ENCODE measurements around the gene YEATS4. TPM values are rescaled to one million over a fixed set of nuclear protein-coding genes. Genes with fewer than 3 reads are reported as not detected.

The YEATS4 gene
- total and polyA plus RNA-seq, 2 experiments from 2014 or later, result 64.7 to 90.5 TPM

GRCh38 chr12:69334158-69334557, 25.4 kb upstream of the YEATS4 start:
- H3F3A ChIP-seq (replicated peaks; ENCODE audit: low read depth), result 0 out of 2 replicates have a peak, but pooled peaks cover 4% of the 10 kb centered on the region
- H2AFZ ChIP-seq, result no peak overlapping the region
- no peaks in the 10 kb centered on the region for H3K36me3 ChIP-seq (ENCODE audit: insufficient read depth)
- H4K20me1 ChIP-seq (replicated peaks; ENCODE audit: insufficient read depth), result no peaks in the 10 kb centered on the region
- H3K36me3 Mint-ChIP-seq (ENCODE audit: low read depth), result no peaks in the 10 kb centered on the region
- no peaks in the 10 kb centered on the region for H3K27me3 ChIP-seq (ENCODE audit: insufficient read depth)
- H3K4me2 ChIP-seq, result no peak overlapping the region
- H3K4me3 Mint-ChIP-seq, result no peak overlapping the region
- H3K79me2 ChIP-seq (replicated peaks; ENCODE audit: insufficient read depth), result no peaks in the 10 kb centered on the region
- H3K27ac Mint-ChIP-seq, result no peak overlapping the region
- TF ChIP-seq, protein P1, sequence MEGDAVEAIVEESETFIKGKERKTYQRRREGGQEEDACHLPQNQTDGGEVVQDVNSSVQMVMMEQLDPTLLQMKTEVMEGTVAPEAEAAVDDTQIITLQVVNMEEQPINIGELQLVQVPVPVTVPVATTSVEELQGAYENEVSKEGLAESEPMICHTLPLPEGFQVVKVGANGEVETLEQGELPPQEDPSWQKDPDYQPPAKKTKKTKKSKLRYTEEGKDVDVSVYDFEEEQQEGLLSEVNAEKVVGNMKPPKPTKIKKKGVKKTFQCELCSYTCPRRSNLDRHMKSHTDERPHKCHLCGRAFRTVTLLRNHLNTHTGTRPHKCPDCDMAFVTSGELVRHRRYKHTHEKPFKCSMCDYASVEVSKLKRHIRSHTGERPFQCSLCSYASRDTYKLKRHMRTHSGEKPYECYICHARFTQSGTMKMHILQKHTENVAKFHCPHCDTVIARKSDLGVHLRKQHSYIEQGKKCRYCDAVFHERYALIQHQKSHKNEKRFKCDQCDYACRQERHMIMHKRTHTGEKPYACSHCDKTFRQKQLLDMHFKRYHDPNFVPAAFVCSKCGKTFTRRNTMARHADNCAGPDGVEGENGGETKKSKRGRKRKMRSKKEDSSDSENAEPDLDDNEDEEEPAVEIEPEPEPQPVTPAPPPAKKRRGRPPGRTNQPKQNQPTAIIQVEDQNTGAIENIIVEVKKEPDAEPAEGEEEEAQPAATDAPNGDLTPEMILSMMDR (conservative IDR thresholded peaks at IDR 0.05; ENCODE audit: low read depth in 2 of 2), result no peak
- TF ChIP-seq ZNF331 (CRISPR knock-in tag; IDR thresholded peaks at IDR 0.05; ENCODE audit: low read depth) (no peak), NANOG (IDR thresholded peaks at IDR 0.05; ENCODE audit: borderline replicate concordance) (no peak), JUNB (IDR thresholded peaks at IDR 0.05; ENCODE audit: unreplicated experiment) (no peak), EZH2 (IDR thresholded peaks at IDR 0.05; ENCODE audit: low read depth, unreplicated experiment) (no peak), EZH2phosphoT487 (IDR thresholded peaks at IDR 0.05; ENCODE audit: unreplicated experiment) (no peak), ZNF114 (CRISPR knock-in tag; IDR thresholded peaks at IDR 0.05) (no peak)
- TF ChIP-seq, protein P2, sequence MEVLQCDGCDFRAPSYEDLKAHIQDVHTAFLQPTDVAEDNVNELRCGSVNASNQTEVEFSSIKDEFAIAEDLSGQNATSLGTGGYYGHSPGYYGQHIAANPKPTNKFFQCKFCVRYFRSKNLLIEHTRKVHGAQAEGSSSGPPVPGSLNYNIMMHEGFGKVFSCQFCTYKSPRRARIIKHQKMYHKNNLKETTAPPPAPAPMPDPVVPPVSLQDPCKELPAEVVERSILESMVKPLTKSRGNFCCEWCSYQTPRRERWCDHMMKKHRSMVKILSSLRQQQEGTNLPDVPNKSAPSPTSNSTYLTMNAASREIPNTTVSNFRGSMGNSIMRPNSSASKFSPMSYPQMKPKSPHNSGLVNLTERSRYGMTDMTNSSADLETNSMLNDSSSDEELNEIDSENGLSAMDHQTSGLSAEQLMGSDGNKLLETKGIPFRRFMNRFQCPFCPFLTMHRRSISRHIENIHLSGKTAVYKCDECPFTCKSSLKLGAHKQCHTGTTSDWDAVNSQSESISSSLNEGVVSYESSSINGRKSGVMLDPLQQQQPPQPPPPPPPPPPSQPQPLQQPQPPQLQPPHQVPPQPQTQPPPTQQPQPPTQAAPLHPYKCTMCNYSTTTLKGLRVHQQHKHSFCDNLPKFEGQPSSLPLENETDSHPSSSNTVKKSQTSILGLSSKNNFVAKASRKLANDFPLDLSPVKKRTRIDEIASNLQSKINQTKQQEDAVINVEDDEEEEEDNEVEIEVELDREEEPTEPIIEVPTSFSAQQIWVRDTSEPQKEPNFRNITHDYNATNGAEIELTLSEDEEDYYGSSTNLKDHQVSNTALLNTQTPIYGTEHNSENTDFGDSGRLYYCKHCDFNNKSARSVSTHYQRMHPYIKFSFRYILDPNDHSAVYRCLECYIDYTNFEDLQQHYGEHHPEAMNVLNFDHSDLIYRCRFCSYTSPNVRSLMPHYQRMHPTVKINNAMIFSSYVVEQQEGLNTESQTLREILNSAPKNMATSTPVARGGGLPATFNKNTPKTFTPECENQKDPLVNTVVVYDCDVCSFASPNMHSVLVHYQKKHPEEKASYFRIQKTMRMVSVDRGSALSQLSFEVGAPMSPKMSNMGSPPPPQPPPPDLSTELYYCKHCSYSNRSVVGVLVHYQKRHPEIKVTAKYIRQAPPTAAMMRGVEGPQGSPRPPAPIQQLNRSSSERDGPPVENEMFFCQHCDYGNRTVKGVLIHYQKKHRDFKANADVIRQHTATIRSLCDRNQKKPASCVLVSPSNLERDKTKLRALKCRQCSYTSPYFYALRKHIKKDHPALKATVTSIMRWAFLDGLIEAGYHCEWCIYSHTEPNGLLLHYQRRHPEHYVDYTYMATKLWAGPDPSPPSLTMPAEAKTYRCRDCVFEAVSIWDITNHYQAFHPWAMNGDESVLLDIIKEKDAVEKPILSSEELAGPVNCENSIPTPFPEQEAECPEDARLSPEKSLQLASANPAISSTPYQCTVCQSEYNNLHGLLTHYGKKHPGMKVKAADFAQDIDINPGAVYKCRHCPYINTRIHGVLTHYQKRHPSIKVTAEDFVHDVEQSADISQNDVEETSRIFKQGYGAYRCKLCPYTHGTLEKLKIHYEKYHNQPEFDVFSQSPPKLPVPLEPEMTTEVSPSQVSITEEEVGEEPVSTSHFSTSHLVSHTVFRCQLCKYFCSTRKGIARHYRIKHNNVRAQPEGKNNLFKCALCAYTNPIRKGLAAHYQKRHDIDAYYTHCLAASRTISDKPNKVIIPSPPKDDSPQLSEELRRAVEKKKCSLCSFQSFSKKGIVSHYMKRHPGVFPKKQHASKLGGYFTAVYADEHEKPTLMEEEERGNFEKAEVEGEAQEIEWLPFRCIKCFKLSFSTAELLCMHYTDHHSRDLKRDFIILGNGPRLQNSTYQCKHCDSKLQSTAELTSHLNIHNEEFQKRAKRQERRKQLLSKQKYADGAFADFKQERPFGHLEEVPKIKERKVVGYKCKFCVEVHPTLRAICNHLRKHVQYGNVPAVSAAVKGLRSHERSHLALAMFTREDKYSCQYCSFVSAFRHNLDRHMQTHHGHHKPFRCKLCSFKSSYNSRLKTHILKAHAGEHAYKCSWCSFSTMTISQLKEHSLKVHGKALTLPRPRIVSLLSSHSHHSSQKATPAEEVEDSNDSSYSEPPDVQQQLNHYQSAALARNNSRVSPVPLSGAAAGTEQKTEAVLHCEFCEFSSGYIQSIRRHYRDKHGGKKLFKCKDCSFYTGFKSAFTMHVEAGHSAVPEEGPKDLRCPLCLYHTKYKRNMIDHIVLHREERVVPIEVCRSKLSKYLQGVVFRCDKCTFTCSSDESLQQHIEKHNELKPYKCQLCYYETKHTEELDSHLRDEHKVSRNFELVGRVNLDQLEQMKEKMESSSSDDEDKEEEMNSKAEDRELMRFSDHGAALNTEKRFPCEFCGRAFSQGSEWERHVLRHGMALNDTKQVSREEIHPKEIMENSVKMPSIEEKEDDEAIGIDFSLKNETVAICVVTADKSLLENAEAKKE (CRISPR knock-in tag; IDR thresholded peaks at IDR 0.05), result no peak
- TF ChIP-seq, protein P3, sequence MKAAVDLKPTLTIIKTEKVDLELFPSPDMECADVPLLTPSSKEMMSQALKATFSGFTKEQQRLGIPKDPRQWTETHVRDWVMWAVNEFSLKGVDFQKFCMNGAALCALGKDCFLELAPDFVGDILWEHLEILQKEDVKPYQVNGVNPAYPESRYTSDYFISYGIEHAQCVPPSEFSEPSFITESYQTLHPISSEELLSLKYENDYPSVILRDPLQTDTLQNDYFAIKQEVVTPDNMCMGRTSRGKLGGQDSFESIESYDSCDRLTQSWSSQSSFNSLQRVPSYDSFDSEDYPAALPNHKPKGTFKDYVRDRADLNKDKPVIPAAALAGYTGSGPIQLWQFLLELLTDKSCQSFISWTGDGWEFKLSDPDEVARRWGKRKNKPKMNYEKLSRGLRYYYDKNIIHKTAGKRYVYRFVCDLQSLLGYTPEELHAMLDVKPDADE (IDR thresholded peaks at IDR 0.05), result no peak
- peaks cover 29% of the 10 kb centered on the region for H3K4me1 ChIP-seq (ENCODE audit: insufficient read depth)
- H3K9me2 ChIP-seq (ENCODE audit: insufficient read depth), result no peaks in the 10 kb centered on the region
- peaks cover 39% of the 10 kb centered on the region for H3K4me1 Mint-ChIP-seq
- no peak for DNase-seq (ENCODE audit: low spot score)
- no peak overlapping the region for H3K27ac ChIP-seq (ENCODE audit: low read depth)
- no peak overlapping the region for H3K4me3 ChIP-seq
- H3K27me3 Mint-ChIP-seq (ENCODE audit: insufficient read depth, low read depth, poor library complexity), result no peaks in the 10 kb centered on the region
- no peaks in the 10 kb centered on the region for H3K9me3 Mint-ChIP-seq
- no peak for ATAC-seq
